Neural cell (in vitro differentiated cells): ENCODE data around the gene CSMD2. TPM values are rescaled to one million over a fixed set of nuclear protein-coding genes. Genes with fewer than 3 reads are reported as not detected.

Experiments
- H2AFZ ChIP-seq: fragments of 200-600, 300-800 bp; sonication (generic), shearing (Covaris generic); 2 replicates; pipeline ENCODE4 v1.6.0; 2014; ENCODE audit warnings: low read depth, mild to moderate bottlenecking, antibody characterized with exemption, low read length, moderate library complexity
- H3F3A ChIP-seq: fragments of 200-600 bp; shearing (Covaris generic); 2 replicates; pipeline ENCODE4 v1.6.1; 2016; ENCODE audit warnings: mild to moderate bottlenecking, moderate library complexity, mixed read lengths, antibody characterized with exemption, low read length; ENCODE audit not compliant: insufficient read depth, poor library complexity, severe bottlenecking
- H3K27ac ChIP-seq: fragments of 200-600, 300-800 bp; sonication (generic), shearing (Covaris generic); 2 replicates; pipeline ENCODE4 v1.5.1; 2014; ENCODE audit warnings: mild to moderate bottlenecking, low read length, moderate library complexity
- H3K27me3 ChIP-seq: fragments of 300-800, 200-600 bp; sonication (generic), shearing (Covaris generic); 2 replicates; pipeline ENCODE4 v1.6.0; 2014; ENCODE audit warnings: mild to moderate bottlenecking, low read depth, low read length, moderate library complexity; ENCODE audit not compliant: insufficient read depth
- H3K36me3 ChIP-seq: fragments of 300-800, 200-600 bp; sonication (generic), shearing (Covaris generic); 2 replicates; pipeline ENCODE4 v1.5.1; 2014; ENCODE audit warnings: mild to moderate bottlenecking, antibody characterized with exemption, low read length, moderate library complexity; ENCODE audit not compliant: insufficient read depth
- H3K4me2 ChIP-seq: fragments of 300-800, 200-600 bp; sonication (generic), shearing (Covaris generic); 2 replicates; pipeline ENCODE4 v1.6.0; 2014; ENCODE audit warnings: mild to moderate bottlenecking, low read length
- H3K4me3 ChIP-seq: fragments of 300-800, 200-600 bp; sonication (generic), shearing (Covaris generic); 2 replicates; pipeline ENCODE4 v1.5.1; 2014; ENCODE audit warnings: mild to moderate bottlenecking, low read length, moderate library complexity
- H3K79me2 ChIP-seq: fragments of 200-600 bp; shearing (Covaris generic); replicated peaks from 2 replicates; pipeline ENCODE4 v1.6.0; 2014; ENCODE audit warnings: mild to moderate bottlenecking, low read length, moderate library complexity; ENCODE audit not compliant: insufficient read depth
- H3K9ac ChIP-seq: fragments of 300-800, 200-600 bp; sonication (generic), shearing (Covaris generic); 2 replicates; pipeline ENCODE4 v1.6.1; 2016; ENCODE audit warnings: mild to moderate bottlenecking, low read length, mixed read lengths
- H3K9me2 ChIP-seq: fragments of 200-600 bp; shearing (Covaris generic); 2 replicates; pipeline ENCODE4 v1.6.1; 2016; ENCODE audit warnings: mild to moderate bottlenecking, low read length, mixed read lengths; ENCODE audit not compliant: insufficient read depth
- H3K9me3 ChIP-seq: fragments of 200-600, 300-800 bp; sonication (generic), shearing (Covaris generic); 2 replicates; pipeline ENCODE4 v1.6.1; 2016; ENCODE audit warnings: mild to moderate bottlenecking, mixed run types, low read length, moderate library complexity, mixed read lengths
- H4K20me1 ChIP-seq: fragments of 200-600 bp; shearing (Covaris generic); 2 replicates; pipeline ENCODE4 v1.6.1; 2016; ENCODE audit warnings: mild to moderate bottlenecking, mixed run types; ENCODE audit not compliant: insufficient read depth
- EP300 ChIP-seq: fragments of 450-650 bp; conservative IDR thresholded peaks from 2 replicates; pipeline ENCODE4 v1.6.1; 2014; ENCODE audit warnings: antibody characterized with exemption, mild to moderate bottlenecking, moderate library complexity; ENCODE audit not compliant: poor library complexity, severe bottlenecking
- EZH2 ChIP-seq: fragments of 200-600, 300-800 bp; shearing (Covaris generic), sonication (generic); IDR thresholded peaks from 2 replicates; pipeline ENCODE4 v1.6.1; 2014; ENCODE audit warnings: antibody characterized with exemption, low read length, borderline replicate concordance, mild to moderate bottlenecking; ENCODE audit not compliant: insufficient read depth, poor library complexity, severe bottlenecking
- MXI1 ChIP-seq: fragments of 450-650 bp; conservative IDR thresholded peaks from 2 replicates; pipeline ENCODE4 v1.6.1; 2014; ENCODE audit warnings: antibody characterized with exemption, mild to moderate bottlenecking; ENCODE audit not compliant: poor library complexity, severe bottlenecking
- POLR2AphosphoS5 ChIP-seq: IDR thresholded peaks from 2 replicates; pipeline ENCODE4 v1.6.1; 2012
- RAD21 ChIP-seq: fragments of 450-650 bp; conservative IDR thresholded peaks from 2 replicates; pipeline ENCODE4 v1.6.1; 2014; ENCODE audit warnings: antibody characterized with exemption, mild to moderate bottlenecking, moderate library complexity
- SMC3 ChIP-seq: fragments of 450-650 bp; conservative IDR thresholded peaks from 2 replicates; pipeline ENCODE4 v1.6.1; 2014; ENCODE audit warnings: antibody characterized with exemption, mild to moderate bottlenecking, moderate library complexity; ENCODE audit not compliant: poor library complexity
- TAF1 ChIP-seq: IDR thresholded peaks from 2 replicates; pipeline ENCODE4 v1.6.1; 2012; ENCODE audit warnings: low read depth
- polyA plus RNA-seq: library from polyadenylated mRNA; depleted of rRNA; stranded (reverse); fragments of >200 nt; gene quantifications from 2 replicates; pipeline ENCODE4 v1.2.3, GENCODE V29; 2014
- TF ChIP-seq, protein P1 (sequence below): IDR thresholded peaks from 2 replicates; pipeline ENCODE4 v1.6.1; 2012; ENCODE audit warnings: borderline replicate concordance
- TF ChIP-seq, protein P2 (sequence below): fragments of 450-650 bp; IDR thresholded peaks from 2 replicates; pipeline ENCODE4 v1.5.1; 2014; ENCODE audit warnings: antibody characterized with exemption, mild to moderate bottlenecking, moderate library complexity; ENCODE audit not compliant: poor library complexity, severe bottlenecking

CSMD2 gene
- polyA plus RNA-seq, 1 donor from 2014 or later: 9.6 TPM

DNA sequence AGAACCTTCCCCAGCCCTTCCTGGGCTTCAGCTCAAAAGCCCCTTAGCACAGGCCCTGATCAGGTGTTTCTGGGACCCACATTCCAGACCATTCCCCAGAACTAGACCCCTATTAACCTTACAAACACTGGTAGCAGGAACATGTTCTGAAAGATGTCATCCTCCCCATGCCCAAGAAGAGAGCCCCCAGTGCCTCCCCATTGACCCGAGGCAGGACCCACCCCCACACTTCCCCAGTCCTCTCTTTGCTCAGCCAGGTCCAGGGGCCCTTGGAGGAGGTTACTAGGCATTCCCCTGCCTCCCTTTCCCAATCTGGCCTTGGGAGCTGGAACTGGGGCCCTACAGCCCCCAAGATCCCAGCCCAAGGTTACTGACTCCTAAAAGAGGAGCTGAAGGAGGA is 340.1 kb downstream of the CSMD2 start:
- no peaks in the 10 kb centered on the region for H3K36me3 ChIP-seq
- H3F3A ChIP-seq: no peaks in the 10 kb centered on the region
- H3K4me3 ChIP-seq: no peak overlapping the region
- H3K9ac ChIP-seq: no peak overlapping the region
- no peaks in the 10 kb centered on the region for H3K9me3 ChIP-seq
- no peaks in the 10 kb centered on the region for H3K27me3 ChIP-seq
- no peak overlapping the region for H3K4me2 ChIP-seq
- no peaks in the 10 kb centered on the region for H3K79me2 ChIP-seq
- H4K20me1 ChIP-seq: no peaks in the 10 kb centered on the region
- H3K9me2 ChIP-seq: no peaks in the 10 kb centered on the region
- no peak overlapping the region for H3K27ac ChIP-seq
- TF ChIP-seq, protein P1, sequence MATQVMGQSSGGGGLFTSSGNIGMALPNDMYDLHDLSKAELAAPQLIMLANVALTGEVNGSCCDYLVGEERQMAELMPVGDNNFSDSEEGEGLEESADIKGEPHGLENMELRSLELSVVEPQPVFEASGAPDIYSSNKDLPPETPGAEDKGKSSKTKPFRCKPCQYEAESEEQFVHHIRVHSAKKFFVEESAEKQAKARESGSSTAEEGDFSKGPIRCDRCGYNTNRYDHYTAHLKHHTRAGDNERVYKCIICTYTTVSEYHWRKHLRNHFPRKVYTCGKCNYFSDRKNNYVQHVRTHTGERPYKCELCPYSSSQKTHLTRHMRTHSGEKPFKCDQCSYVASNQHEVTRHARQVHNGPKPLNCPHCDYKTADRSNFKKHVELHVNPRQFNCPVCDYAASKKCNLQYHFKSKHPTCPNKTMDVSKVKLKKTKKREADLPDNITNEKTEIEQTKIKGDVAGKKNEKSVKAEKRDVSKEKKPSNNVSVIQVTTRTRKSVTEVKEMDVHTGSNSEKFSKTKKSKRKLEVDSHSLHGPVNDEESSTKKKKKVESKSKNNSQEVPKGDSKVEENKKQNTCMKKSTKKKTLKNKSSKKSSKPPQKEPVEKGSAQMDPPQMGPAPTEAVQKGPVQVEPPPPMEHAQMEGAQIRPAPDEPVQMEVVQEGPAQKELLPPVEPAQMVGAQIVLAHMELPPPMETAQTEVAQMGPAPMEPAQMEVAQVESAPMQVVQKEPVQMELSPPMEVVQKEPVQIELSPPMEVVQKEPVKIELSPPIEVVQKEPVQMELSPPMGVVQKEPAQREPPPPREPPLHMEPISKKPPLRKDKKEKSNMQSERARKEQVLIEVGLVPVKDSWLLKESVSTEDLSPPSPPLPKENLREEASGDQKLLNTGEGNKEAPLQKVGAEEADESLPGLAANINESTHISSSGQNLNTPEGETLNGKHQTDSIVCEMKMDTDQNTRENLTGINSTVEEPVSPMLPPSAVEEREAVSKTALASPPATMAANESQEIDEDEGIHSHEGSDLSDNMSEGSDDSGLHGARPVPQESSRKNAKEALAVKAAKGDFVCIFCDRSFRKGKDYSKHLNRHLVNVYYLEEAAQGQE: no peak
- TF ChIP-seq EP300: no peak
- no peak for TF ChIP-seq EZH2
- TF ChIP-seq POLR2AphosphoS5: no peak
- TF ChIP-seq MXI1: no peak
- TF ChIP-seq SMC3: no peak
- TF ChIP-seq, protein P2, sequence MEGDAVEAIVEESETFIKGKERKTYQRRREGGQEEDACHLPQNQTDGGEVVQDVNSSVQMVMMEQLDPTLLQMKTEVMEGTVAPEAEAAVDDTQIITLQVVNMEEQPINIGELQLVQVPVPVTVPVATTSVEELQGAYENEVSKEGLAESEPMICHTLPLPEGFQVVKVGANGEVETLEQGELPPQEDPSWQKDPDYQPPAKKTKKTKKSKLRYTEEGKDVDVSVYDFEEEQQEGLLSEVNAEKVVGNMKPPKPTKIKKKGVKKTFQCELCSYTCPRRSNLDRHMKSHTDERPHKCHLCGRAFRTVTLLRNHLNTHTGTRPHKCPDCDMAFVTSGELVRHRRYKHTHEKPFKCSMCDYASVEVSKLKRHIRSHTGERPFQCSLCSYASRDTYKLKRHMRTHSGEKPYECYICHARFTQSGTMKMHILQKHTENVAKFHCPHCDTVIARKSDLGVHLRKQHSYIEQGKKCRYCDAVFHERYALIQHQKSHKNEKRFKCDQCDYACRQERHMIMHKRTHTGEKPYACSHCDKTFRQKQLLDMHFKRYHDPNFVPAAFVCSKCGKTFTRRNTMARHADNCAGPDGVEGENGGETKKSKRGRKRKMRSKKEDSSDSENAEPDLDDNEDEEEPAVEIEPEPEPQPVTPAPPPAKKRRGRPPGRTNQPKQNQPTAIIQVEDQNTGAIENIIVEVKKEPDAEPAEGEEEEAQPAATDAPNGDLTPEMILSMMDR: no peak
- no peak overlapping the region for H2AFZ ChIP-seq

DNA sequence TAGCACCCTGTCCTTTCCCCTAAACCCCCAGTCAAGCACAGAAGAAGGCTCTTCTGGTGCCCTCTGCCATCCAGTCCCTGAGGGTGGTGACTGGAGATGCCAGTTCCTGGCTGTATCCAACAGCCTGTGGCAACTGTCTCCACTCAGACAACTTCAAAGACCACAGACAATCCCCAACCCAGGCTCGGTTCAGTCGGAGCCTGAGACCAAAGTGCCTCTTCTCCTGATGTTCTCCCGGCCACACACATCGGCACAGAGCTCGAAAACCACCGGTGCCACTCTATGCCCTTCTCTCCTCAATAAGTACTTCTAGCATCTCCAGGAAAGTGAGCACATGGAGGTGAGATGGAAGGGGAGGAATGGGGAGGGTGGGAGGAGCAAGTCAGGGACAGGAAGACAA is 340.7 kb downstream of the CSMD2 start:
- Histone ChIP-seq H3K9ac (no peak overlapping the region), H2AFZ (no peak overlapping the region), H3K27ac (no peak overlapping the region), H4K20me1 (no peaks in the 10 kb centered on the region), H3K9me2 (no peaks in the 10 kb centered on the region), H3F3A (no peaks in the 10 kb centered on the region), H3K4me2 (no peak overlapping the region), H3K79me2 (no peaks in the 10 kb centered on the region), H3K4me3 (no peak overlapping the region), H3K36me3 (no peaks in the 10 kb centered on the region), H3K27me3 (no peaks in the 10 kb centered on the region), H3K9me3 (no peaks in the 10 kb centered on the region)
- TF ChIP-seq POLR2AphosphoS5 (no peak), RAD21 (no peak), EP300 (no peak)

DNA sequence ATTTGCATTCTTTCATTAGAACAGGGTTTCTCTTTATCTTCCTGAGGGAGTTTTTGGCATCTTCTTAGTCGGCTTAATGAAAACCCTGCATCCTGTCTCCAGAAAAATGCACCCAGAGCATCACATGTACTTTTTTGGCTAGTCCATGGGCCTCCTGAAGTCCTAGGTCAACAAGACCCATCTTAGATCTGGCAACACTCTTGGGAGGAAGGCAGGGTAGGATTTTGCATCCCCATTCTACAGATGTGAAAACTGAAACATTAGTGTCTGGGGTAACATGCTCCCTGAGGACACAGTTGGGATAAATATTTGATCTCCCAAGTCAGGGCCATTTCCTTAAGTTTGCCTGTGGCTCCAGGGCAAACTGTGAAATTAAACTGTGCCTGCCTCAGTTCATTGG is 341.2 kb downstream of the CSMD2 start:
- Histone ChIP-seq H3K4me3 (no peak overlapping the region), H3F3A (no peaks in the 10 kb centered on the region), H3K79me2 (no peaks in the 10 kb centered on the region), H3K9me3 (no peaks in the 10 kb centered on the region), H3K27ac (no peak overlapping the region), H2AFZ (no peak overlapping the region), H4K20me1 (no peaks in the 10 kb centered on the region), H3K27me3 (no peaks in the 10 kb centered on the region), H3K9me2 (no peaks in the 10 kb centered on the region), H3K9ac (no peak overlapping the region), H3K4me2 (no peak overlapping the region), H3K36me3 (no peaks in the 10 kb centered on the region)
- TF ChIP-seq SMC3 (no peak), POLR2AphosphoS5 (no peak), EP300 (no peak), EZH2 (no peak), RAD21 (no peak), MXI1 (no peak), TAF1 (no peak)
- TF ChIP-seq, protein P2: no peak
- TF ChIP-seq, protein P1: no peak
